Measurements from ENCODE around the gene FKBP2. TPM values are rescaled to one million over a fixed set of nuclear protein-coding genes. Genes with fewer than 3 reads are reported as not detected.
A peak's percentile ranks its signal among the peaks of the same experiment; 100 is the strongest.

The FKBP2 gene
- total and polyA plus RNA-seq, 2 of the 13 experiments (the other 11 are each of a cell fraction or from before 2014, with no cell fraction given) = 30.1 to 53.3 TPM

GRCh38 chr11:64284048-64284961 is 43.4 kb downstream of the FKBP2 start, which contains the start of gene BAD (continued):
- no peak for TF ChIP-seq SP1 (IDR thresholded peaks at IDR 0.05)
- peak; percentile 64 for TF ChIP-seq SP1 (CRISPR knock-in tag; IDR thresholded peaks at IDR 0.05)
- TF ChIP-seq ELF4 (CRISPR knock-in tag; IDR thresholded peaks at IDR 0.05; ENCODE audit: borderline replicate concordance) = no peak
- TF ChIP-seq CBX2 (IDR thresholded peaks at IDR 0.05; ENCODE audit: low read depth, low read length) = no peak
- no peak for TF ChIP-seq CBX2 (CRISPR knock-in tag; IDR thresholded peaks at IDR 0.05; ENCODE audit: low read depth)
- TF ChIP-seq HDAC1 (CRISPR knock-in tag; IDR thresholded peaks at IDR 0.05) = peak; percentile 46
- no peak for TF ChIP-seq RORA (CRISPR knock-in tag; IDR thresholded peaks at IDR 0.05)
- TF ChIP-seq HOXA5 (CRISPR knock-in tag; IDR thresholded peaks at IDR 0.05) = no peak
- no peak for TF ChIP-seq ZBTB3 (CRISPR knock-in tag; IDR thresholded peaks at IDR 0.05; ENCODE audit: borderline replicate concordance, low read depth)
- TF ChIP-seq ZNF746 (CRISPR knock-in tag; IDR thresholded peaks at IDR 0.05) = 0 out of 2 replicates have a peak, but pooled peaks have one; percentile 2
- TF ChIP-seq, protein P1, sequence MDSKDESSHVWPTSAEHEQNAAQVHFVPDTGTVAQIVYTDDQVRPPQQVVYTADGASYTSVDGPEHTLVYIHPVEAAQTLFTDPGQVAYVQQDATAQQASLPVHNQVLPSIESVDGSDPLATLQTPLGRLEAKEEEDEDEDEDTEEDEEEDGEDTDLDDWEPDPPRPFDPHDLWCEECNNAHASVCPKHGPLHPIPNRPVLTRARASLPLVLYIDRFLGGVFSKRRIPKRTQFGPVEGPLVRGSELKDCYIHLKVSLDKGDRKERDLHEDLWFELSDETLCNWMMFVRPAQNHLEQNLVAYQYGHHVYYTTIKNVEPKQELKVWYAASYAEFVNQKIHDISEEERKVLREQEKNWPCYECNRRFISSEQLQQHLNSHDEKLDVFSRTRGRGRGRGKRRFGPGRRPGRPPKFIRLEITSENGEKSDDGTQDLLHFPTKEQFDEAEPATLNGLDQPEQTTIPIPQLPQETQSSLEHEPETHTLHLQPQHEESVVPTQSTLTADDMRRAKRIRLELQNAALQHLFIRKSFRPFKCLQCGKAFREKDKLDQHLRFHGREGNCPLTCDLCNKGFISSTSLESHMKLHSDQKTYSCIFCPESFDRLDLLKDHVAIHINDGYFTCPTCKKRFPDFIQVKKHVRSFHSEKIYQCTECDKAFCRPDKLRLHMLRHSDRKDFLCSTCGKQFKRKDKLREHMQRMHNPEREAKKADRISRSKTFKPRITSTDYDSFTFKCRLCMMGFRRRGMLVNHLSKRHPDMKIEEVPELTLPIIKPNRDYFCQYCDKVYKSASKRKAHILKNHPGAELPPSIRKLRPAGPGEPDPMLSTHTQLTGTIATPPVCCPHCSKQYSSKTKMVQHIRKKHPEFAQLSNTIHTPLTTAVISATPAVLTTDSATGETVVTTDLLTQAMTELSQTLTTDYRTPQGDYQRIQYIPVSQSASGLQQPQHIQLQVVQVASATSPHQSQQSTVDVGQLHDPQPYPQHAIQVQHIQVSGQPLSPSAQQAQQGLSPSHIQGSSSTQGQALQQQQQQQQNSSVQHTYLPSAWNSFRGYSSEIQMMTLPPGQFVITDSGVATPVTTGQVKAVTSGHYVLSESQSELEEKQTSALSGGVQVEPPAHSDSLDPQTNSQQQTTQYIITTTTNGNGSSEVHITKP (CRISPR knock-in tag; IDR thresholded peaks at IDR 0.05; ENCODE audit: low read depth) = no peak
- no peak for TF ChIP-seq MTF1 (CRISPR knock-in tag; IDR thresholded peaks at IDR 0.05)
- TF ChIP-seq ZNF333 (CRISPR knock-in tag; IDR thresholded peaks at IDR 0.05; ENCODE audit: borderline replicate concordance) = 0 out of 2 replicates have a peak, but pooled peaks have one; percentile 4
- TF ChIP-seq MNT (IDR thresholded peaks at IDR 0.05) = no peak
- TF ChIP-seq NCOA1 (CRISPR knock-in tag; IDR thresholded peaks at IDR 0.05) = peak; percentile 87; the same call in 1 of the 2 replicates
- TF ChIP-seq ARNT2 (CRISPR knock-in tag; IDR thresholded peaks at IDR 0.05; ENCODE audit: low read depth) = no peak
- peak; percentile 27; the same call in 1 of the 2 replicates for TF ChIP-seq SPEN (CRISPR knock-in tag; IDR thresholded peaks at IDR 0.05; ENCODE audit: low read depth)
- TF ChIP-seq MYC (CRISPR knock-in tag; IDR thresholded peaks at IDR 0.05; ENCODE audit: borderline replicate concordance) = peak; percentile 50; the same call in 1 of the 2 replicates
- TF ChIP-seq, protein P2, sequence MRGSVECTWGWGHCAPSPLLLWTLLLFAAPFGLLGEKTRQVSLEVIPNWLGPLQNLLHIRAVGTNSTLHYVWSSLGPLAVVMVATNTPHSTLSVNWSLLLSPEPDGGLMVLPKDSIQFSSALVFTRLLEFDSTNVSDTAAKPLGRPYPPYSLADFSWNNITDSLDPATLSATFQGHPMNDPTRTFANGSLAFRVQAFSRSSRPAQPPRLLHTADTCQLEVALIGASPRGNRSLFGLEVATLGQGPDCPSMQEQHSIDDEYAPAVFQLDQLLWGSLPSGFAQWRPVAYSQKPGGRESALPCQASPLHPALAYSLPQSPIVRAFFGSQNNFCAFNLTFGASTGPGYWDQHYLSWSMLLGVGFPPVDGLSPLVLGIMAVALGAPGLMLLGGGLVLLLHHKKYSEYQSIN (CRISPR knock-in tag; IDR thresholded peaks at IDR 0.05; ENCODE audit: borderline replicate concordance) = no peak
- 0 out of 2 replicates have a peak, but pooled peaks have one; percentile 43 for TF ChIP-seq ZNF563 (CRISPR knock-in tag; IDR thresholded peaks at IDR 0.05)
- TF ChIP-seq ZNF577 (CRISPR knock-in tag; IDR thresholded peaks at IDR 0.05; ENCODE audit: borderline replicate concordance, low read depth) = no peak
- TF ChIP-seq ZNF10 (CRISPR knock-in tag; IDR thresholded peaks at IDR 0.05; ENCODE audit: borderline replicate concordance, low read depth) = no peak

Measured in HepG2 (cell line).